Measurements from ENCODE around the gene ATXN10. TPM values are rescaled to one million over a fixed set of nuclear protein-coding genes. Genes with fewer than 3 reads are reported as not detected.

ATXN10 gene
- total and polyA plus RNA-seq, 11 donors = 55.0 to 192 (median 149) TPM

- Histone ChIP-seq H3K27me3 (peaks cover 15 to 52% (median 27%) of the 10 kb centered on the region in 9 donors), H3K27ac (no peak overlapping the region), H3K9me3 (peaks cover 0 to 19% (median 0%) of the 10 kb centered on the region in 12 donors), H3K4me3 (no peak overlapping the region), H3K36me3 (no peaks in the 10 kb centered on the region), H3K4me1 (peaks cover 4 to 27% (median 13%) of the 10 kb centered on the region in 12 donors)
- ATAC-seq (no peak), DNase-seq (no peak)
- intact Hi-C loops (cut with DNase I) = loop anchor here in 7 of 10 donors (2.0 to 10.0 kb wide), 6 partner anchors 218 to 291 kb away; no protein-coding TSS in a partner anchor
- 94 to 96% (median 95%) methylated on average over 18 to 24 of the region's 24 CpGs for WGBS, 4 donors
- TF ChIP-seq POLR2A (IDR thresholded peaks at IDR 0.05) (no peak), CTCF (IDR thresholded peaks at IDR 0.05) (no peak)
Observed at GRCh38 chr22:45865561-45866125, 194.0 kb downstream of the ATXN10 start.

- no peaks in the 10 kb centered on the region for H3K36me3 ChIP-seq
- ATAC-seq = peak in 1 of 4 donors; percentile 8
- H3K9me3 ChIP-seq = peaks cover 0 to 19% (median 0%) of the 10 kb centered on the region in 12 donors
- no peak overlapping the region for H3K27ac ChIP-seq
- peaks cover 4 to 27% (median 13%) of the 10 kb centered on the region in 12 donors for H3K4me1 ChIP-seq
- H3K27me3 ChIP-seq = peaks cover 15 to 52% (median 27%) of the 10 kb centered on the region in 9 donors
- TF ChIP-seq CTCF (IDR thresholded peaks at IDR 0.05) (no peak), POLR2A (IDR thresholded peaks at IDR 0.05) (no peak)
- WGBS, 4 donors = 47 to 72% (median 60%) methylated on average over 24 to 37 of the region's 37 CpGs
- intact Hi-C loops (cut with DNase I) = loop anchor here in 7 of 10 donors (2.0 to 10.0 kb wide), 6 partner anchors 219 to 291 kb away; no protein-coding TSS in a partner anchor
- peak overlapping the region in 2 of 12 donors; percentile 30 to 41 for H3K4me3 ChIP-seq
- no peak for DNase-seq
Observed at GRCh38 chr22:45866126-45866645, 194.6 kb downstream of the ATXN10 start.

- Histone ChIP-seq H3K4me1 (peaks cover 4 to 27% (median 13%) of the 10 kb centered on the region in 12 donors), H3K9me3 (peaks cover 0 to 18% (median 0%) of the 10 kb centered on the region in 12 donors), H3K27me3 (peaks cover 15 to 52% (median 27%) of the 10 kb centered on the region in 9 donors), H3K27ac (no peak overlapping the region), H3K4me3 (peak overlapping the region in 9 of 12 donors; percentile 8 to 44 (median 24)), H3K36me3 (no peaks in the 10 kb centered on the region)
- intact Hi-C loops (cut with DNase I) = loop anchor here in 7 of 10 donors (2.0 to 10.0 kb wide), 6 partner anchors 219 to 292 kb away; no protein-coding TSS in a partner anchor
- ATAC-seq (peak in 1 of 4 donors; percentile 16), DNase-seq (no peak)
- TF ChIP-seq POLR2A (IDR thresholded peaks at IDR 0.05) = no peak
- no peak for TF ChIP-seq CTCF (IDR thresholded peaks at IDR 0.05)
- 7 to 8% (median 8%) methylated on average over 13 to 55 of the region's 55 CpGs; no CpG with 5 or more reads in 1 of the 4 donors for WGBS, 4 donors
Observed at GRCh38 chr22:45866646-45867117, 195.0 kb downstream of the ATXN10 start.
